ENCODE measurements around the gene COX17. TPM values are rescaled to one million over a fixed set of nuclear protein-coding genes. Genes with fewer than 3 reads are reported as not detected.
"Not testable (repeated sequence)": the region's sequence is repeated elsewhere in the genome, so short reads cannot be mapped to it uniquely, and the experiment has no call there.

Gene COX17
- total and polyA plus RNA-seq, 9 of the 15 experiments (the other 6 are each of a cell fraction or from before 2014, with no cell fraction given), result 29.1 to 167 (median 60.6) TPM

DNA sequence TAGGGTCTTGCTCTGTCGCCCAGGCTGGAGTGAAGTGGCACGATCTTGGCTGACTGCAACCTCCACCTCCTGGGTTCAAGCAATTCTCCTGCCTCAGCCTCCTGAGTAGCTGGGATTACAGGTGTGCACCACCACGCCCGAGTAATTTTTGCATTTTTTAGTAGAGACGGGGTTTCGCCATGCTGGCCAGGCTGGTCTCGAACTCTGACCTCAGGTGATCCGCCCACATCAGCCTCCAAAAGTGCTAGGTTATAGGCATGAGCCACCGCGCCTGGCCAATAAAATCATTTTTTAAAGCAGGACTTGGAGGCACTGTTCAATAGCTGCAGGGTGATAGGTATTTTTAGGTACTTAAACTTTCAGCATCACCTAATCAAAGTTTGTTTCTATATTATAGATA, 1.0 kb upstream of the COX17 start:
- in situ Hi-C loops (cut with MboI), result loop anchor here (25.0 kb wide), 2 partner anchors 541 to 791 kb away; partner anchors contain the start of gene TEX55
- Histone ChIP-seq H3K36me3 (ENCODE audit: control insufficient read depth, insufficient read depth, low read length) (peaks cover 17% of the 10 kb centered on the region; the same call in 2 of the 3 replicates), H3K79me2 (ENCODE audit: control insufficient read depth, insufficient read depth, low read length) (peaks cover 17% of the 10 kb centered on the region)
- FAIRE-seq; H3K4me2 ChIP-seq (ENCODE audit: insufficient read depth, low read length); H3K27me3 ChIP-seq (ENCODE audit: control insufficient read depth in 2 of 2, insufficient read depth in 2 of 2, low read length in 2 of 2); H3K9me3 ChIP-seq (replicated peaks; ENCODE audit: control insufficient read depth, insufficient read depth, low read depth, low read length); H3K9ac ChIP-seq (ENCODE audit: insufficient read depth in 1 of 2, low read depth in 2 of 2, low read length in 2 of 2); CTCF ChIA-PET (ENCODE audit: low intra/inter-chr PET ratio); DNase-seq (ENCODE audit: extremely low read depth in 1 of 4, low spot score in 3 of 4); ATAC-seq; H3K27ac ChIP-seq (ENCODE audit: extremely low read depth, low read depth, low read length); BruUV-seq (replicated peaks); H3K9me1 ChIP-seq (ENCODE audit: control insufficient read depth, insufficient read depth, low read length); H4K20me1 ChIP-seq (replicated peaks; ENCODE audit: control insufficient read depth, insufficient read depth, low read length); H3K4me3 ChIP-seq; H2AFZ ChIP-seq (ENCODE audit: low read depth, low read length); H3K4me1 ChIP-seq (replicated peaks in 1 of 2; ENCODE audit: control insufficient read depth in 2 of 2, insufficient read depth in 2 of 2, low read length in 2 of 2): not testable (repeated sequence)
- WGBS (ENCODE audit: insufficient coverage, low coverage, missing lambda C conversion rate), result 97% methylated on average over 6 of the region's 10 CpGs
- POLR2A ChIA-PET, result interaction anchor here (0.6 kb wide), 2 partner anchors 32 to 185 kb away, joined by 3 read pairs; no protein-coding TSS in a partner anchor
- intact Hi-C loops (cut with micrococcal nuclease), result loop anchor here (5.0 kb wide), 3 partner anchors 41 to 176 kb away; partner anchors contain the start of gene CD80

DNA sequence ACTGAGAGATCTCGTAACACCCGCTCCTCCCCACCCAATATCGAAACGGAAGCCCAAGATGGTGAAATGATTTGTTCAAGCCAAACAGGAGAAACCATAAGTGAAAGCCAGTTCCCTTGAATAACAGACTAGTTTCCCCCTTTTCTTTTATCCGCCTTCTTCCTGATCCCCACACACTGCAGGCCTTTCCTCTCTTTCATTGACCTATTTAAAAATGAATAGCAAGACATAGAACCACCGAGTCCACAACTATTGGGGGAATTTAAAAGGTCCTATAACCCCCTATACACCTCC, 382 bp upstream of the COX17 start:
- TSS peak; percentile 83 for BruUV-seq (replicated peaks)
- Histone ChIP-seq H3K4me3 (peak overlapping the region; percentile 58), H4K20me1 (replicated peaks; ENCODE audit: control insufficient read depth, insufficient read depth, low read length) (no peaks in the 10 kb centered on the region), H3K36me3 (ENCODE audit: control insufficient read depth, insufficient read depth, low read length) (peaks cover 19% of the 10 kb centered on the region; the same call in 2 of the 3 replicates), H3K27ac (ENCODE audit: extremely low read depth, low read depth, low read length) (peak overlapping the region; percentile 94), H3K9me3 (replicated peaks; ENCODE audit: control insufficient read depth, insufficient read depth, low read depth, low read length) (no peaks in the 10 kb centered on the region), H3K4me1 (replicated peaks in 1 of 2; ENCODE audit: control insufficient read depth in 2 of 2, insufficient read depth in 2 of 2, low read length in 2 of 2) (peaks cover 0 to 11% of the 10 kb centered on the region in 2 experiments; a peak in 3 of 5 replicates), H3K9ac (ENCODE audit: insufficient read depth in 1 of 2, low read depth in 2 of 2, low read length in 2 of 2) (peak overlapping the region in 1 of 2 experiments; percentile 82; a peak in 2 of 4 replicates), H2AFZ (ENCODE audit: low read depth, low read length) (peak overlapping the region; percentile 89), H3K79me2 (ENCODE audit: control insufficient read depth, insufficient read depth, low read length) (peaks cover 17% of the 10 kb centered on the region), H3K4me2 (ENCODE audit: insufficient read depth, low read length) (peak overlapping the region; percentile 76), H3K27me3 (ENCODE audit: control insufficient read depth in 2 of 2, insufficient read depth in 2 of 2, low read length in 2 of 2) (no peaks in the 10 kb centered on the region), H3K9me1 (ENCODE audit: control insufficient read depth, insufficient read depth, low read length) (no peaks in the 10 kb centered on the region)
- CTCF ChIA-PET (ENCODE audit: low intra/inter-chr PET ratio), result no interaction called here
- POLR2A ChIA-PET, result interaction anchor here (0.6 to 1.6 kb wide), 3 partner anchors 16 to 31 kb away, joined by 3 read pairs; no protein-coding TSS in a partner anchor
- intact Hi-C loops (cut with micrococcal nuclease), result loop anchor here (1.0 to 5.0 kb wide), 4 partner anchors 40 to 175 kb away; partner anchors contain the start of gene CD80
- whole genome bisulfite sequencing (ENCODE audit: insufficient coverage, low coverage, missing lambda C conversion rate), result 40% methylated on average over 6 of the region's 6 CpGs
- no peak for FAIRE-seq
- no peak for ATAC-seq
- in situ Hi-C loops (cut with MboI), result loop anchor here (25.0 kb wide), 2 partner anchors 540 to 790 kb away; partner anchors contain the start of gene TEX55
- DNase-seq (ENCODE audit: extremely low read depth in 1 of 4, low spot score in 3 of 4), result no peak
- TF ChIP-seq SREBF1 (IDR thresholded peaks at IDR 0.05; ENCODE audit: borderline replicate concordance, low read depth, low read length) (no peak), RBM22 (IDR thresholded peaks at IDR 0.05; ENCODE audit: low read depth, low read length, poor library complexity, severe bottlenecking) (no peak), ZNF445 (CRISPR knock-in tag; IDR thresholded peaks at IDR 0.05; ENCODE audit: low read depth) (no peak), MLLT1 (IDR thresholded peaks at IDR 0.05) (peak in 1 of 2 experiments; percentile 19; a peak in 1 of 4 replicates)
- TF ChIP-seq, protein P1, sequence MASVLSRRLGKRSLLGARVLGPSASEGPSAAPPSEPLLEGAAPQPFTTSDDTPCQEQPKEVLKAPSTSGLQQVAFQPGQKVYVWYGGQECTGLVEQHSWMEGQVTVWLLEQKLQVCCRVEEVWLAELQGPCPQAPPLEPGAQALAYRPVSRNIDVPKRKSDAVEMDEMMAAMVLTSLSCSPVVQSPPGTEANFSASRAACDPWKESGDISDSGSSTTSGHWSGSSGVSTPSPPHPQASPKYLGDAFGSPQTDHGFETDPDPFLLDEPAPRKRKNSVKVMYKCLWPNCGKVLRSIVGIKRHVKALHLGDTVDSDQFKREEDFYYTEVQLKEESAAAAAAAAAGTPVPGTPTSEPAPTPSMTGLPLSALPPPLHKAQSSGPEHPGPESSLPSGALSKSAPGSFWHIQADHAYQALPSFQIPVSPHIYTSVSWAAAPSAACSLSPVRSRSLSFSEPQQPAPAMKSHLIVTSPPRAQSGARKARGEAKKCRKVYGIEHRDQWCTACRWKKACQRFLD (CRISPR knock-in tag; IDR thresholded peaks at IDR 0.05), result peak; percentile 31; the same call in 1 of the 2 replicates
